Uterus (tissue), 4 donors: ENCODE data around the gene ARHGEF4. TPM values are rescaled to one million over a fixed set of nuclear protein-coding genes. Genes with fewer than 3 reads are reported as not detected.

Experiments
- DNase-seq, 2 donors: peaks; one replicate each; pipeline ENCODE4 v3.0.0-alpha.2; 2019 to 2020
- H3K27ac ChIP-seq, 2 donors: fragments of 200-600 bp; sonication (generic); 1 replicate in 1 of 2; 2 replicates in 1 of 2; pipeline ENCODE4 v1.5.1; 2016 to 2018
- H3K27me3 ChIP-seq, 2 donors: fragments of 200-600 bp; sonication (generic); one replicate each; pipeline ENCODE4 v1.5.1; 2018 to 2019; ENCODE audit warnings: control low read depth in 1 of 2
- H3K36me3 ChIP-seq, 2 donors: fragments of 200-600 bp; sonication (generic); one replicate each; pipeline ENCODE4 v1.5.1; 2019; ENCODE audit warnings: control low read depth in 1 of 2
- H3K4me1 ChIP-seq, 2 donors: fragments of 200-600 bp; sonication (generic); one replicate each; pipeline ENCODE4 v1.5.1; 2018 to 2019; ENCODE audit warnings: control low read depth in 1 of 2
- H3K4me3 ChIP-seq, 2 donors: fragments of 200-600 bp; sonication (generic); 1 replicate in 1 of 2; 2 replicates in 1 of 2; pipeline ENCODE4 v1.5.1; 2018 to 2019; ENCODE audit warnings: mild to moderate bottlenecking in 1 of 2
- H3K9me3 ChIP-seq, 2 donors: fragments of 200-600 bp; sonication (generic); one replicate each; pipeline ENCODE4 v1.5.1; 2019; ENCODE audit warnings: control low read depth in 1 of 2
- CTCF ChIP-seq, 4 experiments: fragments of 200-600 bp in 2 of 4; fragments of 450-650 bp in 2 of 4; sonication (generic) in 2 of 4; IDR thresholded peaks; one replicate each; pipeline ENCODE4 v1.5.1; 2016 to 2019; ENCODE audit warnings: antibody characterized with exemption in 4 of 4, mild to moderate bottlenecking in 2 of 4, moderate library complexity in 1 of 4
- POLR2A ChIP-seq, 2 donors: fragments of 450-650 bp; IDR thresholded peaks; one replicate each; pipeline ENCODE4 v1.6.1; 2016; ENCODE audit warnings: antibody characterized with exemption in 2 of 2, mild to moderate bottlenecking in 1 of 2, moderate library complexity in 1 of 2
- intact Hi-C: fragments of 100-400 bp; cut with DNase I; formaldehyde crosslinking; loops from one replicate; pipeline ENCODE4 v1.15.1; 2023; ENCODE audit warnings: low total_unique reads
- total RNA-seq, 4 donors: library from RNA; depleted of rRNA in 3 of 4; stranded (reverse); fragments of >200 nt in 3 of 4; gene quantifications; one replicate each; pipeline versions ENCODE4 v1.1.0 to v1.2.4, GENCODE V29; 2014 to 2023
- donor health status: DM: yes; HTN: yes; CAD: no.

ARHGEF4 gene
- total RNA-seq, 4 donors from 2014 or later, result 1.8 to 26.2 (median 9.6) TPM

GRCh38 chr2:130878933-130879332, 42.2 kb downstream of the ARHGEF4 start:
- TF ChIP-seq POLR2A (IDR thresholded peaks at IDR 0.05) (no peak), CTCF (IDR thresholded peaks at IDR 0.05) (no peak)
- no peaks in the 10 kb centered on the region for H3K9me3 ChIP-seq
- intact Hi-C loops, result no loop called here

GRCh38 chr2:130882111-130882690, 45.5 kb downstream of the ARHGEF4 start:
- DNase-seq, result no peak
- no peaks in the 10 kb centered on the region for H3K4me1 ChIP-seq
- no peak overlapping the region for H3K27ac ChIP-seq
- H3K36me3 ChIP-seq, result no peaks in the 10 kb centered on the region
- intact Hi-C loops, result no loop called here
- no peak overlapping the region for H3K4me3 ChIP-seq
- no peaks in the 10 kb centered on the region for H3K9me3 ChIP-seq
- H3K27me3 ChIP-seq, result no peaks in the 10 kb centered on the region
- no peak for TF ChIP-seq POLR2A (IDR thresholded peaks at IDR 0.05)
- TF ChIP-seq CTCF (IDR thresholded peaks at IDR 0.05), result no peak

More at GRCh38 chr2:130878933-130879332, 42.2 kb downstream of the ARHGEF4 start:
- no peak overlapping the region for H3K27ac ChIP-seq
- H3K4me1 ChIP-seq, result no peaks in the 10 kb centered on the region
- H3K4me3 ChIP-seq, result no peak overlapping the region
- no peak for DNase-seq
- no peaks in the 10 kb centered on the region for H3K27me3 ChIP-seq
- H3K36me3 ChIP-seq, result no peaks in the 10 kb centered on the region

GRCh38 chr2:130882991-130883390, 46.3 kb downstream of the ARHGEF4 start:
- Histone ChIP-seq H3K4me1 (no peaks in the 10 kb centered on the region), H3K36me3 (no peaks in the 10 kb centered on the region), H3K27me3 (no peaks in the 10 kb centered on the region), H3K4me3 (no peak overlapping the region), H3K9me3 (no peaks in the 10 kb centered on the region), H3K27ac (no peak overlapping the region)
- intact Hi-C loops, result no loop called here
- no peak for DNase-seq
- TF ChIP-seq CTCF (IDR thresholded peaks at IDR 0.05), result no peak
- TF ChIP-seq POLR2A (IDR thresholded peaks at IDR 0.05), result no peak

GRCh38 chr2:130883496-130883895, 46.8 kb downstream of the ARHGEF4 start:
- H3K27ac ChIP-seq, result no peak overlapping the region
- intact Hi-C loops, result no loop called here
- no peak for TF ChIP-seq CTCF (IDR thresholded peaks at IDR 0.05)
- H3K27me3 ChIP-seq, result no peaks in the 10 kb centered on the region
- no peaks in the 10 kb centered on the region for H3K36me3 ChIP-seq
- H3K4me3 ChIP-seq, result no peak overlapping the region
- H3K4me1 ChIP-seq, result no peaks in the 10 kb centered on the region
- no peaks in the 10 kb centered on the region for H3K9me3 ChIP-seq
- no peak for DNase-seq

- intact Hi-C loops, result no loop called here
- TF ChIP-seq POLR2A (IDR thresholded peaks at IDR 0.05) (no peak), CTCF (IDR thresholded peaks at IDR 0.05) (no peak)
Measured at GRCh38 chr2:130884013-130884412, 47.3 kb downstream of the ARHGEF4 start.

More at GRCh38 chr2:130884013-130884412, 47.3 kb downstream of the ARHGEF4 start:
- Histone ChIP-seq H3K4me1 (no peaks in the 10 kb centered on the region), H3K27me3 (no peaks in the 10 kb centered on the region), H3K9me3 (no peaks in the 10 kb centered on the region), H3K4me3 (no peak overlapping the region), H3K27ac (no peak overlapping the region), H3K36me3 (no peaks in the 10 kb centered on the region)
- DNase-seq, result no peak
